Transverse colon (tissue), 4 donors: ENCODE results near the gene RBFOX1. TPM values are rescaled to one million over a fixed set of nuclear protein-coding genes. Genes with fewer than 3 reads are reported as not detected.

Experiments
- DNase-seq: peaks from one replicate; pipeline ENCODE4 v3.0.0-alpha.2; 2019
- H3K27ac ChIP-seq, 4 donors: fragments of 200-600 bp; sonication (generic); 2 replicates each; pipeline ENCODE4 v1.5.1; 2016 to 2018; ENCODE audit warnings: inconsistent platforms in 4 of 4
- H3K27me3 ChIP-seq: fragments of 200-600 bp; sonication (generic); 2 replicates; pipeline ENCODE4 v1.5.1; 2017; ENCODE audit warnings: inconsistent platforms
- H3K36me3 ChIP-seq, 4 donors: fragments of 200-600 bp; sonication (generic); 2 replicates each; pipeline ENCODE4 v1.5.1; 2017 to 2019; ENCODE audit warnings: inconsistent platforms in 4 of 4
- H3K4me1 ChIP-seq, 4 donors: fragments of 200-600 bp; sonication (generic); 2 replicates each; pipeline ENCODE4 v1.5.1; 2017 to 2020; ENCODE audit warnings: inconsistent platforms in 4 of 4
- H3K4me3 ChIP-seq, 4 donors: fragments of 200-600 bp; sonication (generic); 1 replicate in 1 of 4; 2 replicates in 3 of 4; pipeline versions ENCODE4 v1.5.1 to v1.6.1; 2017 to 2019; ENCODE audit warnings: inconsistent platforms in 4 of 4
- H3K9me3 ChIP-seq, 2 donors: fragments of 200-600 bp; sonication (generic); 2 replicates each; pipeline ENCODE4 v1.5.1; 2017 to 2019; ENCODE audit warnings: inconsistent platforms in 2 of 2
- EP300 ChIP-seq: sonication (generic); formaldehyde crosslinking; IDR thresholded peaks from one replicate; pipeline ENCODE4 v1.6.1; 2017; ENCODE audit warnings: antibody characterized with exemption, low read depth
- POLR2A ChIP-seq: fragments of 450-650 bp; IDR thresholded peaks from one replicate; pipeline ENCODE4 v1.6.1; 2016; ENCODE audit warnings: antibody characterized with exemption, mild to moderate bottlenecking, moderate library complexity
- POLR2AphosphoS5 ChIP-seq, 3 donors: sonication (generic); formaldehyde crosslinking; IDR thresholded peaks; one replicate each; pipeline ENCODE4 v1.6.1; 2016; ENCODE audit warnings: antibody characterized with exemption in 3 of 3
- WGBS, 2 donors: methylation state at CpG; one replicate each; pipeline ENCODE4 v1.1.5; 2018; ENCODE audit warnings: low coverage in 1 of 2; 5-methylcytosine and 5-hydroxymethylcytosine counted together
- in situ Hi-C, 4 donors: fragments of 200-750 bp; cut with MboI; loops; one replicate each; pipeline versions ENCODE4 v1.15.0 to v1.15.1; 2017; ENCODE audit warnings: low sequenced_read_pairs in 3 of 4, low pct_ligation_motif_present in 1 of 4, low pct_unique_long_range_greater_than_20kb in 1 of 4
- intact Hi-C: fragments of 100-400 bp; cut with DNase I; formaldehyde crosslinking; loops from one replicate; pipeline ENCODE4 v1.15.1; 2023; ENCODE audit warnings: low total_unique reads
- total RNA-seq, 4 donors: library from RNA; depleted of rRNA; stranded (reverse); fragments of >200 nt; gene quantifications; one replicate each; pipeline ENCODE4 v1.1.0, GENCODE V29; 2016
- TF ChIP-seq, protein P1 (sequence below), 5 experiments: fragments of 200-600 bp in 3 of 5; fragments of 450-650 bp in 2 of 5; sonication (generic) in 3 of 5; IDR thresholded peaks; 1 replicate in 2 of 5; 2 replicates in 3 of 5; pipeline ENCODE4 v1.5.1; 2016 to 2017; ENCODE audit warnings: antibody characterized with exemption in 5 of 5, inconsistent platforms in 3 of 5, mild to moderate bottlenecking in 2 of 5, moderate library complexity in 1 of 5

RBFOX1 gene
- total RNA-seq, 4 donors from 2014 or later: 2.3 to 8.2 (median 3.2) TPM

DNA sequence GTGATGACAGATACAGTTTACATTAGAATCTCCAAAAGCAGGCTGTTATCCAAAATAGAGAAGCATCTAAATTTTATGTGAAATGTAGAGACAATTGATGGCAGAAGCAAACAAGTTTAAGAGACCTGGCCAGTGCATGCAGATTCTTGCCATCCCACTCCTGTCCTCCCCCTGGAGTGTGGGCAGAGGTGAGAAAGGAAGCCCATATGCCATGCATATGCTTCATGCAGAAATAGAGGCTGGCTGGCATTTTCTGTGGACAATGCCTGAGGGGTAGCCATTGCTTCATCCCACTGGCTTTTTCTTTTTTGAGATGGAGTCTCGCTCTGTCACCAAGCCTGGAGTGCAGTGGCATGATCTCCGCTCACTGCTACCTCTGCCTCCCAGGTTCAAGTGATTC, 382.1 kb downstream of the RBFOX1 start:
- Histone ChIP-seq H3K9me3 (no peaks in the 10 kb centered on the region), H3K27me3 (no peaks in the 10 kb centered on the region), H3K36me3 (no peaks in the 10 kb centered on the region), H3K27ac (no peak overlapping the region), H3K4me1 (no peaks in the 10 kb centered on the region), H3K4me3 (no peak overlapping the region)
- no peak for DNase-seq
- TF ChIP-seq, protein P1, sequence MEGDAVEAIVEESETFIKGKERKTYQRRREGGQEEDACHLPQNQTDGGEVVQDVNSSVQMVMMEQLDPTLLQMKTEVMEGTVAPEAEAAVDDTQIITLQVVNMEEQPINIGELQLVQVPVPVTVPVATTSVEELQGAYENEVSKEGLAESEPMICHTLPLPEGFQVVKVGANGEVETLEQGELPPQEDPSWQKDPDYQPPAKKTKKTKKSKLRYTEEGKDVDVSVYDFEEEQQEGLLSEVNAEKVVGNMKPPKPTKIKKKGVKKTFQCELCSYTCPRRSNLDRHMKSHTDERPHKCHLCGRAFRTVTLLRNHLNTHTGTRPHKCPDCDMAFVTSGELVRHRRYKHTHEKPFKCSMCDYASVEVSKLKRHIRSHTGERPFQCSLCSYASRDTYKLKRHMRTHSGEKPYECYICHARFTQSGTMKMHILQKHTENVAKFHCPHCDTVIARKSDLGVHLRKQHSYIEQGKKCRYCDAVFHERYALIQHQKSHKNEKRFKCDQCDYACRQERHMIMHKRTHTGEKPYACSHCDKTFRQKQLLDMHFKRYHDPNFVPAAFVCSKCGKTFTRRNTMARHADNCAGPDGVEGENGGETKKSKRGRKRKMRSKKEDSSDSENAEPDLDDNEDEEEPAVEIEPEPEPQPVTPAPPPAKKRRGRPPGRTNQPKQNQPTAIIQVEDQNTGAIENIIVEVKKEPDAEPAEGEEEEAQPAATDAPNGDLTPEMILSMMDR (IDR thresholded peaks at IDR 0.05): no peak
- no peak for TF ChIP-seq POLR2A
- no peak for TF ChIP-seq EP300
- no peak for TF ChIP-seq POLR2AphosphoS5 (IDR thresholded peaks at IDR 0.05)
- intact Hi-C loops (no loop called here), in situ Hi-C loops (no loop called here)
- WGBS, 2 donors: 89% methylated on average over 2 of the region's 2 CpGs; no CpG with 5 or more reads in 1 of the 2 donors

DNA sequence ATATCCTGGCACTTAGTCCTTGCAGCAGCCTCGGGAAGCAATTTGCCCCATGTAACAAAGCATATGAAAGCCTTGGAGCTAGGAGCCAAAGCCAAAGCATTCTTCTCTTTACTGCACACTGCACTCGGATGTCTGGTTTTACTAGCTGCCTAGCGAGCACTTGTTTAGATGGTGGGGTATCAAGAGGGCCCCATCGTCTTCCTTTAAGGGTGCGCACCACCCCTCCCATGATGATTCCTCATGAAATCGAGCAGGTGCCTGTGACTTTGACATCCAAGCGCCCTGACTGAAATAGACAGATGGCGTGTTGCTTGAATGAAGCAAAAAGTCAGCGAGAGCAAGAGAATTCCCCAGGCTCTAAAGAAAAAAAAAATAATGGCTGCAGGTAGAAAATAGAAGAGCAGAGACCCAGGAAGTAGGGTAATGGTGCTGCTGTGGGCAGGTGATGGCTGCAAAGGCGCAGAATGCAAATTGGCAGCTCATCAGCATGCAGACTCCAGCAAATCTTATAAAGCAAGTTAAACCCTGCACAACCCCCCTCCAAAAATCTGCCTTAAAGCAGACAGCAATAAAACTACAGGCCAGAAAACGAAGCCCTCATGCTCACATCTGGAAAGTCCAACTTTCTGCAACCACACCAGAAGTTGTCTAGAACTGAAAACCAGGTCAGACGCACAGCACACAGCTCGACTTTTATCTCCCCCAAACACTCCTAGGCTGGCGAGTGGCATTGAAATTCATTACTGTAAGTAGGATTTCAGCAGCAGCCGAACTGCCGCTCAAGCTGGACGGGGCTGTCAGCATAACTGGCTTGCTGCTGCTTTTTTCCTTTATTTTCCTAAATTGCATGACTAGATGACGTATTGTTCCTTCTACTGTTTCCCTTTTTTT, 384.3 kb downstream of the RBFOX1 start:
- intact Hi-C loops: no loop called here
- WGBS, 2 donors: 34 to 46% methylated on average over 3 to 18 of the region's 18 CpGs
- H3K4me3 ChIP-seq: no peak overlapping the region
- H3K4me1 ChIP-seq: no peaks in the 10 kb centered on the region
- DNase-seq: no peak
- H3K36me3 ChIP-seq: no peaks in the 10 kb centered on the region
- no peak overlapping the region for H3K27ac ChIP-seq
- TF ChIP-seq POLR2AphosphoS5 (IDR thresholded peaks at IDR 0.05) (no peak), POLR2A (no peak), EP300 (no peak)
- TF ChIP-seq, protein P1 (IDR thresholded peaks at IDR 0.05): no peak
- no peaks in the 10 kb centered on the region for H3K27me3 ChIP-seq
- in situ Hi-C loops: no loop called here
- H3K9me3 ChIP-seq: no peaks in the 10 kb centered on the region

DNA sequence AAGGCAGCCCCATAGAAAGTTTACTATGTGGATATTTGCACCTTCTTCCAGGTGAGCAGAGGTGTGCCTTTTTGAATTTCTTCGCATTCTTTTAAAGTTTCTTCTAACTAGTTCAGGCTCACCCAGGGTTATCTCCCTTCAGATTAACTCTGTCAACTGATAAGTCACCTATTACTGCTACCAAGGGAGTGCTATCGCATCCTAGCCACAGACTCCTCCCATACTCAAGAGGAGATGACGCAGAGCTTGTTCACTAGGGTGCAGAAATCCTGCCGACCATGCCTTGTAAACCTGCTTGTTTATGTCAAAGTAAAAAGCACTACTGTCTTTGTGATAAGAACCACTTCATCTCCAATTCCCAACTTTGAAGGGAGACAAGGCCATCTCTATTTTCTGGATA, 390.1 kb downstream of the RBFOX1 start:
- in situ Hi-C loops (no loop called here), intact Hi-C loops (no loop called here)
- no peak overlapping the region for H3K27ac ChIP-seq
- TF ChIP-seq POLR2AphosphoS5 (IDR thresholded peaks at IDR 0.05) (no peak), POLR2A (no peak), EP300 (no peak)
- TF ChIP-seq, protein P1 (IDR thresholded peaks at IDR 0.05): no peak
- H3K36me3 ChIP-seq: no peaks in the 10 kb centered on the region
- H3K4me3 ChIP-seq: no peak overlapping the region
- no peaks in the 10 kb centered on the region for H3K27me3 ChIP-seq
- no peaks in the 10 kb centered on the region for H3K9me3 ChIP-seq
- DNase-seq: no peak
- no peaks in the 10 kb centered on the region for H3K4me1 ChIP-seq
- WGBS, 2 donors: 17 to 47% methylated on average over 4 of the region's 4 CpGs

DNA sequence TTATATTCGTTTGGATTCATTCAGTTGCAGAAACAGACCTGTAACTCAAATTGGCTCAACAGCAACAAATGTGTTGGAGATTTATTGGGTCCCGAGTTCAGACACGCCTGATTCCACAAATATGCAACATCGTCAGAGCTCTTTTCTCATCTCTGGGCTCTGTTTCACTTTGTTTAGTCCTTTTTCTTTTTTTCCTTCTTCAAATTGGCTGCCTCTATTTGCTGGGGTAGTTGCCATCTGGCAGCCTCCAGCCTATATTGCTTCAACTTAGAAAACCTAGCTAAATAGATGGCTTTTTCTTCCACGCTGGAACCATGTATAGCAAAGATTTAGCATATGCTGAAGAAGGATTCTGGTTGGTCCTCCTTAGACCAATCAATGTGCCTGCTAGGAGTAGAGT, 398.5 kb downstream of the RBFOX1 start:
- no peak for TF ChIP-seq EP300
- no peak for TF ChIP-seq POLR2A
- no peak for TF ChIP-seq POLR2AphosphoS5 (IDR thresholded peaks at IDR 0.05)
- TF ChIP-seq, protein P1 (IDR thresholded peaks at IDR 0.05): no peak
- intact Hi-C loops (no loop called here), in situ Hi-C loops (no loop called here)
- Histone ChIP-seq H3K4me1 (no peaks in the 10 kb centered on the region), H3K27ac (no peak overlapping the region), H3K9me3 (no peaks in the 10 kb centered on the region), H3K36me3 (no peaks in the 10 kb centered on the region), H3K27me3 (no peaks in the 10 kb centered on the region), H3K4me3 (no peak overlapping the region)
- DNase-seq: no peak
- WGBS, 2 donors: 64% methylated on average over 3 to 5 of the region's 5 CpGs
